Globus pallidus (tissue), 1 donor: ENCODE data around the gene NDUFA13.

ENCODE experiments used
- DNase-seq: peaks from one replicate; pipeline ENCODE4 v3.0.0-alpha.2; 2015; ENCODE audit warnings: low spot score

The NDUFA13 gene

DNA sequence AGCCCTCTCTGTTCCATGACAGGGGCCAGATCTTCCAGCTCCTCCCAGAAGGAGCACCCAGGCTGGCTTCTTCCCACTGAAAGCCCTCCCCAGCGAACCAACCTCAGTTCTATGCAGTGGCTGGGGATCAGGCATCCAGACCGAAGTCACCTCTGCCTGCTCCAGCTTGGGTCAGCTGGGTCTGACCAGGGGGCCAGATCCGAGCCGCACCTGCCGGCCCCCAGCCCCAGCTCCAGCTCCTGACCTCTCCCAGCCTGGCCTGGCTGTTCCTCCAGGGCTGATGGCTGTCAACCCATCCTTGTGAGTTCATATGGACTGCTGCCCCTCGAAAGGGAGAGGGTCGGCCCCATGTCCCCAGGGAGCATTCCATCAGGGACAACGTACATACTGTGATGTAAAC lies 8.7 kb upstream of the NDUFA13 start:
- DNase-seq: no peak

- no peak for DNase-seq
These were observed 7.8 kb upstream of the NDUFA13 start for GRCh38 chr19:19508217-19508616.

- no peak for DNase-seq
These were observed 5.6 kb upstream of the NDUFA13 start for GRCh38 chr19:19510432-19510831.

- no peak for DNase-seq
These were observed 2.3 kb upstream of the NDUFA13 start for GRCh38 chr19:19513682-19514081.

DNA sequence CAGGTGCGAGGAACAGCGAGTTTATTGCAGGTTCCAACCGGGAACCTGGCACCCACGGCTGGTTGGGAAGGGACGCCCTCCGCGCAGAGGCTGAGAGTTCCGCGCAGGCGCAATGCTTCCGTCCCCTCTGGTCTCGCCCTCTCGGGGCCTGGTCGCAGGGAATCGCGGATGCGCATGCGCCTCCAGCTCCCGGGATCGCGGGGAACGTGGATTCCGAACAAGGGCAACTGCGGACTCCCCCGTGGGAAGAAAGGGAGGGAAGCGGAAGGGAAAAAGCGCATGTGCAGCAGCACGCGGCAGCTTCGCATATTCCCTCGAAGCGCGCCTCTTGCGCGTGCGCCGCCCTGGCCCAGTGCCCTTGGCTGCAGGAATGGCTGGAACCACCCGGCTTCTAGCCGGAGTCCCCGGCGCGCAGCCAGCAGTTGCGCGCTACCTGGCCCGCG lies 1.8 kb upstream of the NDUFA13 start:
- DNase-seq: no peak

DNA sequence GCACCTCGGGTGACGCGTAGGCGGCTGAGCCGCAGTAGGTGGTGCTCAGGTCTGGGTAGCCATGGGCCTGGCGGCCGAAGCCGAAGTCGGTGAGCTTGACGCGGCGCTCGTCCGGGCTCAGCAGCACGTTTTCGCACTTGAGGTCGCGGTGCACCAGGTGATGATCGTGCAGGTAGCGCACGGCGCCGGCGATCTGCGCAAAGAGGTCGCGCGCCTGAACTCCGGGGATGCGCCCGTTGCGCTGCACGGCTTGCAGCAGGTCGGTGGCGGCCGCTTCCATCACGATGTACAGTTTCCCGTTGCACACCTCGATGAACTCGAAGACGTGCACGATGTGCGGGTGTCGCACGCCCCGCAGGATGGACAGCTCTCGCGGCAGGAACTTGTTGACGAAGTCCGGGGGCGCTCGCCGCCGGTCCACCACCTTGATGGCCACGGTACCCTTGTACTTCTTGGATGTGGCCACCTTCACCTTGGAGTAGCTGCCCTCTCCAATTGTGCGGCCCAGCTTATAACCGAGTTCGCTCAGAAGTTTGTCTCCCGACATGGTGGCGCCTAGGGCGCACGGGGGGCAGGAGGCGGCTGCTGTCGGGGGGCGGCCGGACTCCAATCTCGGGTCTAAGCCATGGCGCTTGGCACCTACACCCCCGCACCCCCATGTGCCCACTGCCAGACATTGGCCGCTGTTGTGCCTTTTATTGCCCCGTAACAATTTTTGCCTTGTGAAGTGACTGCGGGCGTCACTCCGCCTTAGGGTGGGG lies 964 bp upstream of the NDUFA13 start, which contains the start of gene TSSK6:
TSSK6 (minus strand) TSS at position 668 of the 761 bp plus-strand sequence; CDS start at position 547, 121 bp downstream.
- no peak for DNase-seq

DNA sequence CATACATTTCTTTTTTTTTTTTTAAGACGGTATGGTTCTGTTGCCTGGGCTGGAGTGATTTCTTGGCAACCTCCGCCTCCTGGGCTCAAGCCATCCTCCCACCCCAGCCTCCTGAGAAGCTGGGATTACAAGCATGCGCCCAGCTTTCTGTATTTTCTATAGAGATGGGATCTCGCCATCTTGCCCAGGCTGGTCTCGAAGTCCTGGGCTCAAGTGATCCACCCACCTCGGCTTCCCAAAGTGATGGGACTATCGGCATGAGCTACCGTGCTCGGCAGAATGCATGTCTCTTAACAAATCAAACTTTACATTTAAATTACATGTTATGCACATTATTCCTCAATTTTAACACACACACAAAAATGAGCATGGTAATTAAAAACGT lies 1.2 kb downstream of the NDUFA13 start:
- no peak for DNase-seq

GRCh38 chr19:19520989-19521388 lies 5.0 kb downstream of the NDUFA13 start:
- DNase-seq: no peak

GRCh38 chr19:19523177-19523576 lies 7.2 kb downstream of the NDUFA13 start:
- DNase-seq: no peak

- no peak for DNase-seq
These were observed 8.0 kb downstream of the NDUFA13 start for GRCh38 chr19:19524053-19524452.

- no peak for DNase-seq
These were observed 9.8 kb downstream of the NDUFA13 start for GRCh38 chr19:19525611-19526380.

DNA sequence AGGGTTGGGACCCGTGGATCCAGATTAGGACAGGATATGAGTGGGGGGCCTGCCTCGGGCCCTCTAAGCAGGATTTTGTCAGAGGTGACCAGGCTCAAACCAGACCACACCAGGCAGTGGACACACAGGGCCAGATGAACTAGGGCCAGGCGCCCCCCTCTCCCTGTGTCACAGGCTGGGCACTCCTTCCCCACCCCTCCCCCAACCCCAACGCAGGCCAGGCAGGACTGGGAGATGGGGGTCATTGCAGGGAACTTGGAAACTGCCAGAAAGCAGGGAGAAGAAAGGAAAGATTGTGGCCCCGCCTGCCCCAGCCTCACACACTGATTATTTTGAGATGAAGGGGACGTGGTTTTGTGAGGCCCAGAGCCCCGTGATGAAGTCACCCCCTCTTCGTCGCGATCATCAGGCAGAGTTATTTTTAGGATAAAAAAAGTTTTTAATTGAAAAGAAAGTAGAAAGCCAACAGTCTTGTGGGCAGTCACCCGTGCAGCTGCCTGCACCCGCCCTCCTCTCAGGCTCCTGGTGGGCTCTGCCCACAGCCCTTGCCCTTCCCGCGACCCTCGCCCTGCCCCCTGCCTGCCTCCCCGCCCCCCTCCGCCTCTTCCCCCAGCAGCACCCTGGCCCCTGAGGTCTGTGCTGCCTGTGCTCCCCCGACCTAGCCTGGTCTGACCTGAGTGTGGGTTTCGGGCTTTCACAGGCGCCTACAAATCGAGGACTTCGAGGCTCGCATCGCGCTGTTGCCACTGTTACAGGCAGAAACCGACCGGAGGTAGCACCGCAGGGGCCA lies 10.8 kb downstream of the NDUFA13 start:
- no peak for DNase-seq

GRCh38 chr19:19527371-19527656 lies 11.3 kb downstream of the NDUFA13 start:
- DNase-seq: no peak

DNA sequence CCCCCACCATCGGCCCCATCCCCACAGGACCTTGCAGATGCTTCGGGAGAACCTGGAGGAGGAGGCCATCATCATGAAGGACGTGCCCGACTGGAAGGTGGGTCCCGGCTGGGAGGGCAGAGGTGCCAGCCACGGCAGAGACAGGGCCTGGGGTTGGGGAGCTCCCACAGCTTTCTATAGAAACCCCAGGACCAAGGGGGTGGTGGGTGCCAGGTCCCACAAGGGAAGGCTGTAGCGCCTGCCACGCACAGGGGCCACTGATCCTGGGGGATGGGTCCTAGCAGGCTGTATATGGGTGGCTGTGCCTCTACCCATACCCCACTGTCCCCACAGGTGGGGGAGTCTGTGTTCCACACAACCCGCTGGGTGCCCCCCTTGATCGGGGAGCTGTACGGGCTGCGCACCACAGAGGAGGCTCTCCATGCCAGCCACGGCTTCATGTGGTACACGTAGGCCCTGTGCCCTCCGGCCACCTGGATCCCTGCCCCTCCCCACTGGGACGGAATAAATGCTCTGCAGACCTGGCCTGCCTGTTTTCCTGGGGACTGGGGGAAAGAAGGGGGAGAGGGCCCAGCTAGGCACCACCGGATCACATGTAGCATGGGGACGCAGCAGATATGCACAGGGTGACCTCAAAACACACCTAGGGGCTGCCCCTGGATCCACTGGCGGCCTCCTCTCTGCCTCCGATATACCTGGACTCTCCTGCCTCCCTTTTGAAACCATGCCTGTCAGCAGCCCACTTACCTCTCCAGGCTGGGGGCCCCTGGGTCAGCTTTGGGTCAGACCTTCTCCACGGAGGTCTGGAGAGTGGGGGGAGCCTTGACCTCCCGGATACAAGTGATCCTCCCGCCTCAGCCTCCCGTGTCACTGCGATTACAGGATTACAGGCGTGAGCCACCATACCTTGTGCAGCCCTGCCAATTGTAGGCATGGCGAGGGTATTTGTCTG lies 11.9 kb downstream of the NDUFA13 start:
- DNase-seq: no peak

- peak; percentile 37 for DNase-seq
These were observed 12.9 kb downstream of the NDUFA13 start, which contains the start of gene YJEFN3 for GRCh38 chr19:19528721-19529490. Gene YJEFN3 (plus strand): TSS chr19:19528911. CDS start chr19:19528933, 22 bp downstream.

GRCh38 chr19:19529783-19530422 lies 13.9 kb downstream of the NDUFA13 start:
- DNase-seq: no peak

- DNase-seq: no peak
These were observed 14.4 kb downstream of the NDUFA13 start for GRCh38 chr19:19530423-19530804.

- DNase-seq: no peak
These were observed 14.9 kb downstream of the NDUFA13 start for GRCh38 chr19:19530889-19531288.

- DNase-seq: peak; percentile 46
These were observed 16.2 kb downstream of the NDUFA13 start for GRCh38 chr19:19531951-19532805.
